HG02840 (cell line): Measurements from ENCODE around the gene SPINT1.
"Not testable (repeated sequence)": the region's sequence is repeated elsewhere in the genome, so short reads cannot be mapped to it uniquely, and the experiment has no call there.

Experiments
- ATAC-seq: cut with Tn5 transposase; IDR thresholded peaks from one replicate; pipeline ENCODE4 v1.9.1; 2021; ENCODE audit warnings: mild to moderate bottlenecking, moderate library complexity, moderate number of reproducible peaks; ENCODE audit not compliant: unreplicated experiment, low FRiP score

SPINT1 gene

DNA sequence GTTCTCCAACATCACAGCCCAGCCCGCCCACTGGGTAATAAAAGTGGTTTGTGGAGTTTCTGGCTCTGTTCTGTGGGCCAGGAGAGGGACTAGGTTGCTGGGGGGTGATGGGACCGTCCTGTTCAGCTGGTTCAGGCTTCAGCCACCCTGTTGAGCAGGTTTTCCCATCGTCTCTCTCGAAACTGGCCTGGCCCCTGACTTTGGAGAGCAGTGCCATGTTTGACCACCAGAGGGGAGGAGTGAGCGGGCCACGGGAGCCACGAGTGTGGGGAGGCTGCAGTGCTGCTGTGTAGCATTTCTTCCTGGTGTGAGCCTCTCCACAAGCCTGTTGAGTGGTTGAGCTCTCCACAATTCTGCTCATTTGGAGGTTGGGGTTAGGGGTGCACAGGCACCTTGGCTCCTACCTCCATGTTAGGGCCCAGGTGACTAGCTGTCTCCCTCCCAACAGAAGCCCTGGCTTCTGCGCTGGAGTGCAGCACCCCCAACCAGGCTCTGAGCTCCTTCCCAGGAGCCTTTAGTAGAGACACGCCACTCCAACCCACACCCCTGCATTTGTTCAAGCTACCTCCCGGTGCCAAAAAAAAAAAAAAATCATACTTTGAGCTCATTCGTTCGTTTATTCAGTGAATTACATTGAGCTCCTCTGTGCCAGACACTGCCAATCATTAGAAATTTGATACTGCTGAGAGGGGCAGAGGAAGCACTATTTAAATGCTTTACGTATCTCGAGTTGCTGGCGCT is 13.9 kb downstream of the SPINT1 start:
- ATAC-seq = no peak

DNA sequence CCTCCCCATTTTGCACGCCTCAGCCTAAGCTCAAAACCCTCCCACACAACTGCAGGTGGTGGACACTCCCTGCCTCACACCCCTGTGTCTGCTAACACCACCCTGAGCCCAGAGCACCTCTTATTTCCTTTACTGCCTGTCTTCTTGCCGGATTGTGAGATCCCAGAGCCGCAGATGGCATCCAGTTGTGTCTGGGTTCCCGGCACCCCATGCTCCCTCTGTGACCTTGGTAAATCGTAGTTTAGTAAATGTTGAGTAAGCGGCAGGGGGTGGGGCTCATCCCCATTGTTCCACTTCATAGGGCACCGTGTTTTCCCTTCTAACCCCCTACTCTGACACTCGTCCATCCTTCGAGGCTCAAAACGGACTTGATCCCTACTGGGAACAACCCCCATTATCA is 14.9 kb downstream of the SPINT1 start:
- no peak for ATAC-seq

DNA sequence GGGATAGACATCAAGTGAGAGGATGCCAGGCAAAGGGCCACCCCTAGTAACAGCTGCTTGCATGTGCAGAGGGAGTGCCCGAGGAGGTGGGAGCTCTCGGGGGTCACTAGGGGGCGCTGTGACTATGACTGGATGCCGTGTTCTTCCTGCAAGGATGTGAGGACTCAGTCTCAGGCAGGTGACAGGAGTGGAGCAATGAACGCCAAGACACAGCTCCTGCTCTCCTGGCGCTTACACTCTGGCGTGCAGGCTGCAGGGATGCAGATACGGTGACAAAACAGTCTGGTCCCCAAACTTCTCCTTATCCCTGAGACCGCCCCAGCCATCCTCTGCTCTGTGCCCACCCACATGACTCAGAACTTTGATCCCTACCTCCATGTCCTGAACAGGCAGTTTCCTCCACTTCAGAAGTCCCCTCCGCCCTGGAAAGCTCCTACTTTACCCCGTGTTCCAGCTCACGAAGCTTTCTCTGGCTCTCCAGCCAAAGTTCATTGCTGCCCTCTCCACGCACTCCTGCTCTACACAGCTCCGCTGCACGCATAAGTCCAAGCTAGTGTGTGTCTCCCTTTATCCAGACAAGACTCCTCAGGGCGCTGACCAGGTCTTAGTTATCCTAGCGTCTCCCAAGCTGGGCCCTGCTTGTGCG is 15.5 kb downstream of the SPINT1 start:
- ATAC-seq = no peak

DNA sequence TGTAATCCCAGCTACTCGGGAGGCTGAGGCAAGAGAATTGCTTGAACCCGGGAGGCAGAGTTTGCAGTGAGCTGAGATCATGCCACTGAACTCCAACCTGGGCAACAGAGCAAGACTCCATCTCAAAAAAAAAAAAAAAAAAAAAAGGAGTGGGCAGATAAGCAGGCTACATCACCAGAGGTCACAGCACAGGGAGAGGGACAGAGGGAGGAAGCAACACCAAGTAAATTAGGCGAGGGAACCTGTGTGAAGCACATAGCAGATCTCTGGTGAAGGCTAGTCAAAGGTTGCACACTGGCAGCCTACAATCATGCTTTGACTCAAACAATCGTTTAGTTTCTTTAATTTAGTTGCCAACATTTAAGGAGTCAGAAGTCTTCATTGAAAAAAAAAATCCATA is 17.3 kb downstream of the SPINT1 start:
- not testable (repeated sequence) for ATAC-seq

DNA sequence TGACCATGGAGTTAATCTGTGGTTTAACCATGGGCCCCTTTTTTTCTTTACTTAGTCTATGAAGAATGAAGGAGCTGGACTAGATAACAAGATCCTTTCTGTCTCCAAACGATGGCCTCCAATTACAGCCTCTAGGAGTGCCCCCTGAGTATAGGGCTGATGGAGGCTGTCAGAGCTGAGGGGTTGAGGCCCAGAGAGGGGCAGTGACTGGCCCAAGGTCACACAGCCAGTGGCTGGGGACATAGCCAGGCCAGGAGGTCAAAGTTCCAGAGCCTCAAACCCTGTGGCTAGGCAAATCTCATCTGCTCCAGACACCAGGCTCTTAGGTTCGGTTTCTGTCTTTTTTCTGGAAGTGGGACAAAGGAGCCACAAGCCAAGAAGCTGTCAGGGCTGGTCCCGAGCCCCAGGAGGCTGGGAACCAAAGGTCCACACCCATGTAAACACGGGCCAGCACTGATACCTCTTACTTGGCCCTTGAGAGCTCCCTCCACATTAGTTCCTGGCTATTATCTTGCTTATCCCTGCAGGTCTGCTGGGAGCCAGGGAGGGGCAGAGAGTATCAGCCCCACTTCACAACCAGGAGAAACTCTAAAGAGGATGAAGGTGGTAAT is 19.9 kb downstream of the SPINT1 start:
- ATAC-seq = no peak

DNA sequence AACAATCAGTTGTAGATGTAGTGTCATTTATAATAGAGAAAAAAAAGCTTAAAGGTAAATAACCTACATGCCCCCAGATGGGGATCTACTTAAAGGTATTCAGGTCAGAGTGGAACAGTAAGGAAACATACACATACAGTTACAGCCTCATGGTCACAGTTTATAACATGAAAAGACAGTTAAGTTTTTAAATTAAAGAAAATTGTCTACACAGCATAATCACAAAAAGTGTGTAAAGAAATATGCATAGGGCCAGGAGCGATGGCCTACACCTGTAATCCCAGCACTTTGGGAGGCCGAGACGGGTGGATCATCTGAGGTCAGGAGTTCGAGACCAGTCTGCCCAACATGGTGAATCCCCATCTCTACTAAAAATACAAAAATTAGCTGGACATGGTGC is 23.4 kb downstream of the SPINT1 start:
- no peak for ATAC-seq

DNA sequence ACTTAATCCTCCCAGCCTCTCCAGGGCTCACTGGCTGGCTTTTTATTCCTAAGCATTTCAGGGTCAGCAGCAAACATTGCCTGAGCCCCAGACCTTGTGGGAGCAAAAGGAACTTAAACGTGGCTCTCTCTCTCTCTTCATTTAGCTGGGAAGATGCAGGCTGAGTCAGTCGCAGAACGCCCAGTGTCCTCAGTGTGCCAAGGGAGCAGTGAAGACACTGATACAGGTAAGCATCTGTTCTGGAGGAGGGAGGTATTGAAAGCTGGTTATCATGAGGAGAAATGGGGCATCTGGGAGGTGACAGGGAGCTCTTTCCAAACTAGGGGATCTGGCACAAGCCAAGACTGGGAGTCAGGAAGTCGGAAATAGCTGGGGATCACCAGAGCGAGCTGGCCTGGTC is 25.8 kb downstream of the SPINT1 start:
- no peak for ATAC-seq

DNA sequence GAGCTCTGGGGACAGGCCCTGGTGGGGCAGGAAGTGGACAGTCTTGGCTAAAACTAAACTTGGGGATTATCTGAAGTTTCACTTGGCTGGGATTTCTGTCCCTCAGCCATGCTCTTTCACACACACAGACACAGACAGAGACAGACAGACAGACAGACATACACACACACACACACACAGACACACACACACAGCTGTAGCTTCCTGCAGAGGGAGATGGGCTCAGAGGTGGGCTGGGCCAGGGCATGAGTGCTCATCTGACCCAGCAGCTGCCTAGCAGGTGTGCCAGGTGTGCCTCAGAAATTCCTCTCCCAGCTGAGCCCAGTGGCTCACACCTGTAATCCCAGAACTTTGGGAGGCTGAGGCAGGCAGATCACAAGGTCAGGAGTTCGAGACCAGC is 26.9 kb downstream of the SPINT1 start:
- ATAC-seq = no peak

DNA sequence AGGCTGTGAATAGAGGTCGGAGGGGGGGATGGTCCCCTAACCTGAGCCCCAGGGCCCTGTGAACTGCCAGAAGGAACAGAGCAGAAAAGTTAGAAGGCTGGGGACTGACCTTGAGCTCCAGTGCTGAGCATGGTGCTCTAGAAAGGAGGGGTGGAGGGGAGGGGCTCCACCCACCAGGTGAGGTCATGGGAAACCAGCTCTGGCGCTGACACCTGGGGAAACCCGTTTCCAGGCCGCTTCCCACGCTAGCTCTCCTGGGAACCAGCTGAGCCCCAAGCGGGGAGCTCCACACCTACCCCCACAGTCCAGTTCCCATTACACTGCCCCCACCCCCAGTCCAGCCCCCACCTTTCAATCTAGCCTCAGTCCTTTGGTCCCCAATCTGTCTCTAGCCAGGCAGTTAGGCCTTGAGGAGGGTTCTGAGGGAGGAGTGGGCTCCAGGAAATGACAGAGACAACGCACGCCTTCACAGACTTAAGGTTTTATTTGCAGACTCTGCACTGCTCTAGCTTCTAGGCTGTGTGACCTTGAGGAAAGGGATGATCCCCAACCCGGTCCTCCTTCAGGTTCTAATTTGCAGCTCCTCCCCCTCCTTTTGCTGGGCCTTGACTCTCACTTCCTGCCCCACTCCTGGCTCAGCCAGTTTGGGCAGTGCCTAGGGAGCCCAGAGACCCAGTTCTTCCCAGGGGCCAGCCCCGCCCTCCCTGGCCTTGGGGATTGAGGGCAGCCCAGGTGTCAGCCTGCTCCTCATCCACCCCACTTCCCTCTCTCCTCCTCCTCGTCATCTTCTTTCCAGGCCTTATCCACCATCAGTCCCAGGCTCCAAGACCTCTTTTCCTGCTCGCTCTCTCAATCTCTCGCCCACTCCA is 28.1 kb downstream of the SPINT1 start:
- ATAC-seq = no peak

DNA sequence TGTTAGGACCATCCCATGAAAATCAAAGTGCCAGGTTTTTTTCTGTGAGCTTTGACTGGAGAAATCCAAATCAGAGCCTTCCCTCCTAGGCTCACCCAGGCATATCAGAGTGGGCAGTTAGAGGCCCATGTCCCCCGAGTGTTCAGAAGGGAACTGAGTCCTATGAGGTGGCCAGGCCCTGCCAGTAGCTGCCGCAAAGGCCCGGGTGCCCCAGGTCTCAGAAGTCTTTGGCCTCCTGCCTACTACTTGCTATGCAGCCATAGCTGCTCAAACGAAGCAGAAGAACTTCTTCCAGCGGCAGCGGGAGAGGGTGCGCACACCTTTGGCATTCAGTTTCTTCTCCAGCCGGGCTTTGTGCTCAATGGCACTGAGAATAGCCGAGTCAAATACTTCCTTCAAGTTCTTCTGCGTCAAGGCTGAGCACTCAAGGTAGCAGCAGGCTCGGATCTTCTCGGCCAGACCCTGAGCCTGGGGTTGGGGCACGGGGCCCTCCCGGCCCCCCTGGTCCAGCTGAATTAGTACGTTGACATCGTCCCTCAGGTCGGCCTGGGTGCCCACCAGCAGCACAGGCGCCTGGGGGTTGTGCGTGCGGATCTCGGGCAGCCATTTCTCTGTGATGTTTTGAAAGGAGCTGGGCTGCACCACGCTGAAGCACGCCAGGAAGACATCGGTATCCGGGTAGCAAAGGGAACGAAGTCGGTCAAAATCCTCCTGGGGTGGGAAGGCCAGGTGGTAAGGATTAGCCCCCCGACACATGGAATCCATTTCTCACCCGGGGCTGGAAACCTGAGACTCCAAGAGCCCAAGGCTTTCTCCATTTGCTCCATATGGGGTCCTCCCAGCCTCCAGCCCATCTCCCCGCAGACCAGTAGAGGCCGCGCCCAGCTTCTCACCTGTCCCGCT is 29.2 kb downstream of the SPINT1 start:
- ATAC-seq = no peak

DNA sequence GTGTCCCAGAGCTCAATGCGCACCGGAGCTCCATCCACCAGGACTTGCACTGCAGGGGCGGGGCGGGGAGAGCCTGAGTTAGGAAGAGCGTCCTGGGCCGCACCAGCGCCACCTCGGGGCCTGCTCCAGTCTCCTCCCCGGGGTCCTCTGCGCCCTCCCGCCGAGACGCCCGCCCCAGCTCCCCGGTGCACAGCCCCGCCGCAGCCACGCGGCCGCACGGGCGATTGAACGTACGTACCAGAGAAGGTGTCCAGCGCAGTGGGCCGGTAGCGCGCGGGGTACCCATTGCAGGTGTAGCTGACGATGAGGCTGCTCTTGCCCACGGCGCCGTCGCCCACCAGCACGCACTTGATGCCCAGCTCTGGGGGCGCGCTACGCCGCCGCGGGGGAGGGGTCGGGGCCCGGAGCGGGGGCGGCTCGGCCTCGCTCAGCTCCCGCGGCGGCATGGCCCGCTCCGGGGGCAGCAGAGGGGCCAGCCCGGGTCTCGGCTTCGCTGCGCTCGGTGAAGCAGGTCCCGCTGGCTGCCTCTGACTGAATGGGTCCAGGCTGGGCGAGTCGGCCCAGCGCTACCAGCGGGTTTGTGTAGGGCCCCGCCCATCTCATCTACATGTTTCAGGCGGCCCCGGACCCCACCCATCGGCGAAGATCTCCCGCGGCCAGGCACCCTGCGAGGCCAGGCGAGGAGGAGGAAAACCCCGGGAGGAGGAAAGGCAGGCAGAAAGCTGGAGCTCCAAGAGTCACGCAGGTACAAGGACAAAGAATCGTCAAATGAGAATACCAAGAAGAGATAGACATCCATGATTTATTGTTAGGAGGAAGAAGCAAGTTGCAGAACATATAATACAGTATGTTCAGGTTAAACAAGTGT is 30.1 kb downstream of the SPINT1 start, which contains the start of gene RHOV:
Gene RHOV (minus strand): TSS at position 541 of the 868 bp plus-strand sequence. CDS start 95 bp downstream, at position 446.
- ATAC-seq = no peak

DNA sequence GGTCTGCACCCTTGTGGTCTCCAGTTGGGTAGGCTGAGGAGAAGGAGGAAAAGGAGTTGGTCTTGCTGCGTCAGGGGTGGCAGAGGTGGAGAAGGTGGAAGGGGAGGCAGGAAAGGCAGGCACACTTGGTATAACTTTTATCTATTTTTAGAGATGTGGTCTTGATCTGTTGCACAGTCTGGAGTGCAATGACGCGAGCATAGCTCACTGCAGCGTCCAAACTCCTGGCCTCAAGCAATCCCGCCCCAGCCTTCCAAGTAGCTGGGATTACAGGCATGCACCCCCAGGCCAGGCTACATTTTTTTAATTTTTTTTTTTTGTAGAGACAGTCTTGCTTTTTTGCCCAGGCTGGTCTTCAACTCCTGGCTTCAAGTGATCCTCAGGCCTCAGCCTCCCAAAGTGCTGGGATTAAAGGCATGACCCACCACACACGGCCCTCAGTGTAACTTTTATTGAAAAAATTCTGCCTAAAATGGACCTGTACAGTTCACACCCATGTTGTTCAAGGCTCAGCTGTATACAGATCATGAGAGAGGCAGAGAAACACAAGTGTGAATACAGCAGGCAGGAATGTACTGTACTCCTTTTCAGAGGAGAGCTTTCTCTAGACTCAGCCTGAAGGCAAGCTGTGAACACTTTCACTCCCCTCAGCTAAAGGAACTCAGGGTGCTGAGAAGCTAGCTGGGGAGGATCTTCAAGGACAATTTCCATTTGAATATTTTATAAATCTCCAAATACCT is 32.3 kb downstream of the SPINT1 start:
- ATAC-seq = no peak

DNA sequence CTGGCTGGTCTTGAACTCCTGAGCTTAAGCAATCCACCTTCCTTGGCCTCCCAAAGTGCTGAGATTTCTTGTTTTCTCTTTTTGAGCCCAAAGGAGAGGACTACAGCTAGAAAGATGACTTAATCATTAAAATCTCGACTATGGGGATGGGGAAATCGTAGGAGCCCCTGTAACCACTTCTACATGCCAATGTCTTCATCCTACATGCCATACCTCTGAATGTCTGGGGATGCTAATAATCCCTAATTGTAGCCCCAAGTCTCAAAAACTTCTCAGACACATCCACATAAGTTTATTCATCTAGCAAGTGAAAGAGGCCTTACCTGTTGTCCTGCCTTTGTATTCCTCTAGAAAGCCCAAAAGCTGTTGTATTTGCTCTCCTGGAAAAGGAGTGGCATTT is 33.8 kb downstream of the SPINT1 start:
- ATAC-seq = no peak

DNA sequence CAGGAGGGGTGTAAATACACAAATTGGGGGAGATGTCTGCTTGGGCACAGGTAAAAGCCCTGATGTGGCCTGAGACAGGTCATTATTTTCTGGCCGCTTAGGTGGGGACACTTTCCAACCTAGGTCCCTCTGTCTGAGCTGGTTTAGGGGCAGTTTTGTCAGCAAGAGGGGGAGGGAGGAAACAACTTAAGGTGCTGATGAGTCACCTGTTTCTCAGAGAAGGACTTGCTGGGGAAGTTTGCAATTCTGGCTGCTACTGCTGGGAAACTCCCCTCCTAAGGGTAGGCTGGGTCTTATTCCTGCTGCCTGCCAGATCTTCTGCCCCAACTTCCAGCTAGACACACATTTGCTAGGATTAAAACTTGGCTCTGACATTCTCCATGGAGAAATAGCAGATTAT is 34.9 kb downstream of the SPINT1 start:
- no peak for ATAC-seq

DNA sequence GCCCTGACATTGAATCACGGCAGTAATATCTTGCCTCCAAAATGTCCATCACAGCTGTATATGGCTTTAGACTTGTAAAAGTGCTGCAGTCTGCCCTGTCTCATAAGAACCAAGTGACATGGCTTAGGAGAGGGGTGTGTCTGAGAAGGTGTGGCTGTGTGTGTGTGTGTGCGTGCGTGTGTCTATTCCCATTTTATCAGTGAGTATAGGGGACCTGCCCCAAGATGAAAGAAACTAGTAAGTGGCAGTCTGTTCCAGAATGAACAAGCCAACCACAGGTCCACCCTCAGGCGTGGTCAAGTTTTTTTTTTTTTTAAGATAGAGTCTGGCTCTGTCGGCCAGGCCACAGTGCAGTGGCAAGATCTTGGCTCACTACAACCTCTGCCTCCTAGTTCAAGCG is 35.8 kb downstream of the SPINT1 start:
- no peak for ATAC-seq

DNA sequence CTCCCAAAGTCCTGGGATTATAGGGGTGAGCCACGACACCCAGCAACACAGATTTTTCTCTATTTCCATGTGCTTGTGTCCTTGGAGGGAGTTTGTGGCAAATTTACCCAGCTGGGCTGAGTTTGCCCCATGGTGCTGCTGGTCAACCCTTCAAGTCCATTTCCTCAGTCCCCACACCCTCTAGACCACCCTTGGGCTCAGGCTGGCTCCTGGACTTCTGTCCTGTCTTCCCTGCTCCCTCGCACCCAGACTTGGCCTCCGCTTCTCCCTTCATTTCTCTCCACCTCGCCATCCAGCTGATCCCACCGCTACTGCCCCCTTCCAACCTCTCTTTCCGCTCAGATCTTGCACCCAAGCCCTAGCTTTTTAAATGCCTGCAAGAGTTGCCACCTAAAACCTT is 37.5 kb downstream of the SPINT1 start:
- ATAC-seq = no peak

DNA sequence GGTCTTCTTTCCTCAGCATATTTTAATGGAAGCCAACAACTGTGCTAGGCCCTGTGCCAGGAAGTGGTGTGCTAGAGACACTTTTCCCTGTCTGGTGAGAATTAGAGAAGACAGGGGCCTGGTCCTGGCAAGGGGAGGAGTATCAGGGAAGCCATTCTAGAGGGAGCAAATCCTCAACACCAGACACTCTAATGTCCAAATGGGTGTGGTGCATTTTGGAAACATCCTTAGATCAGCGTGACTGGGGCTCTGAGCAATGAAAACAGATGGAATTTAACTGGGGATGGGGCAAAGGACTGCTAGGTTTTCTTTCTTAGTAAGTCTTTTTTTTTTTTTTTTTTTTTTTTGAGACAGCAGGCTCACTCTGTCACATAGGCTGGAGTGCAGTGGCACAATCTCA is 42.7 kb downstream of the SPINT1 start:
- ATAC-seq = no peak

DNA sequence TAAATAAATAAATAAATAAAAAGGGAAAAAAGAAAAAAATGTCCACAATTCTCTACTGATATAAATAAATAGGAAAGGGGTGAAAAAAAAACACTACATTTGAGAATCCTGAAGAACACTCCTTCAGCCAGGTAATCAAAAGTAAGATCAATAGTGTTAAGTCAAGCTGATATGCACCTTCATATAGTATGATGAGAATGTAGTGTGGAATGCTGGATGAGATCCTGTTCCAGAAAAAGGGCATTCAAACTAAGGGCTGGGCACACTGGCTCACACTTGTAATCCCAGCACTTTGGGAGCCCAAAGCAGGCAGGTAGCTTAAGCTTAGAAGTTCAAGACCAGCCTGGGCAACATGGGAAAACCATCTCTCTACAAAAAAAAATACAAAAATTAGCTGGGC is 45.3 kb downstream of the SPINT1 start:
- ATAC-seq = no peak
